ENCODE results near the gene LRRC41. TPM values are rescaled to one million over a fixed set of nuclear protein-coding genes. Genes with fewer than 3 reads are reported as not detected.

Gene LRRC41
- polyA plus RNA-seq, 1 of the 3 experiments (the other 2 are of a cell fraction), result 59.3 TPM

- POLR2A ChIA-PET, result no interaction called here
- no peaks in the 10 kb centered on the region for H3K9me3 ChIP-seq
- no peaks in the 10 kb centered on the region for H4K20me1 ChIP-seq (ENCODE audit: insufficient read depth)
- H3K9ac ChIP-seq, result no peak overlapping the region
- peaks cover 20 to 33% of the 10 kb centered on the region in 2 experiments for H3K36me3 ChIP-seq (replicated peaks in 1 of 2; ENCODE audit: control insufficient read depth in 1 of 2, insufficient read depth in 2 of 2, low read length in 1 of 2)
- no peak for DNase-seq
- no peak overlapping the region for H3K27ac ChIP-seq (ENCODE audit: low read depth in 2 of 2, low read length in 1 of 2)
- H3K4me1 ChIP-seq (ENCODE audit: control insufficient read depth in 1 of 2, insufficient read depth in 2 of 2, low read depth in 1 of 2, low read length in 1 of 2), result peaks cover 0 to 12% of the 10 kb centered on the region in 2 experiments; a peak in 1 of 4 replicates
- TF ChIP-seq EZH2phosphoT487 (IDR thresholded peaks at IDR 0.05; ENCODE audit: borderline replicate concordance, low read depth), result no peak
- no peak for TF ChIP-seq GABPA (IDR thresholded peaks at IDR 0.05; ENCODE audit: low read depth)
- TF ChIP-seq TCF12 (IDR thresholded peaks at IDR 0.05), result no peak
- no peak for TF ChIP-seq MEF2A (IDR thresholded peaks at IDR 0.05; ENCODE audit: borderline replicate concordance, low read depth)
- TF ChIP-seq TEAD4 (IDR thresholded peaks at IDR 0.05; ENCODE audit: borderline replicate concordance, insufficient read depth), result no peak
- no peak for TF ChIP-seq USF2 (IDR thresholded peaks at IDR 0.05; ENCODE audit: borderline replicate concordance, low read depth, low read length)
- no peak for TF ChIP-seq RXRA (IDR thresholded peaks at IDR 0.05; ENCODE audit: borderline replicate concordance, low read depth)
- no peak for TF ChIP-seq JUND (IDR thresholded peaks at IDR 0.05)
- no peak for TF ChIP-seq IRF3 (IDR thresholded peaks at IDR 0.05; ENCODE audit: low read depth, low read length)
- H3K79me2 ChIP-seq (ENCODE audit: insufficient read depth), result peaks cover 39% of the 10 kb centered on the region
- no peaks in the 10 kb centered on the region for H3K9me2 ChIP-seq
- H3K27me3 ChIP-seq (ENCODE audit: insufficient read depth), result no peaks in the 10 kb centered on the region
- CTCF ChIA-PET, result no interaction called here
- H3K4me3 ChIP-seq (ENCODE audit: low read depth in 2 of 2, low read length in 1 of 2), result no peak overlapping the region
- no peak overlapping the region for H3K4me2 ChIP-seq
- H2AFZ ChIP-seq (ENCODE audit: low read depth), result no peak overlapping the region
- H3F3A ChIP-seq (replicated peaks; ENCODE audit: insufficient read depth), result peaks cover 9% of the 10 kb centered on the region
Observed at GRCh38 chr1:46345281-46345680, 41.9 kb upstream of the LRRC41 start.

GRCh38 chr1:46344481-46344880 lies 41.1 kb upstream of the LRRC41 start:
- H3K27ac ChIP-seq (ENCODE audit: low read depth in 2 of 2, low read length in 1 of 2), result no peak overlapping the region
- H3K9me2 ChIP-seq, result no peaks in the 10 kb centered on the region
- no peak overlapping the region for H3K4me2 ChIP-seq
- peaks cover 3 to 14% of the 10 kb centered on the region in 2 experiments; a peak in 1 of 4 replicates for H3K4me1 ChIP-seq (ENCODE audit: control insufficient read depth in 1 of 2, insufficient read depth in 2 of 2, low read depth in 1 of 2, low read length in 1 of 2)
- H3K4me3 ChIP-seq (ENCODE audit: low read depth in 2 of 2, low read length in 1 of 2), result no peak overlapping the region
- peaks cover 38% of the 10 kb centered on the region for H3K79me2 ChIP-seq (ENCODE audit: insufficient read depth)
- H4K20me1 ChIP-seq (ENCODE audit: insufficient read depth), result no peaks in the 10 kb centered on the region
- H2AFZ ChIP-seq (ENCODE audit: low read depth), result no peak overlapping the region
- no peaks in the 10 kb centered on the region for H3K27me3 ChIP-seq (ENCODE audit: insufficient read depth)
- ChIA-PET POLR2A (no interaction called here), CTCF (no interaction called here)
- H3K36me3 ChIP-seq (replicated peaks in 1 of 2; ENCODE audit: control insufficient read depth in 1 of 2, insufficient read depth in 2 of 2, low read length in 1 of 2), result peaks cover 12 to 25% of the 10 kb centered on the region in 2 experiments
- 93% methylated on average over 3 of the region's 3 CpGs for WGBS (ENCODE audit: low lambda C conversion rate)
- H3K9me3 ChIP-seq, result no peaks in the 10 kb centered on the region
- peaks cover 15% of the 10 kb centered on the region for H3F3A ChIP-seq (replicated peaks; ENCODE audit: insufficient read depth)
- DNase-seq, result no peak
- TF ChIP-seq TAF1 (IDR thresholded peaks at IDR 0.05; ENCODE audit: borderline replicate concordance, low read depth, low read length) (no peak), EZH2phosphoT487 (IDR thresholded peaks at IDR 0.05; ENCODE audit: borderline replicate concordance, low read depth) (no peak), POLR2AphosphoS5 (IDR thresholded peaks at IDR 0.05; ENCODE audit: low read depth, low read length) (no peak), MEF2A (IDR thresholded peaks at IDR 0.05; ENCODE audit: borderline replicate concordance, low read depth) (no peak), EP300 (IDR thresholded peaks at IDR 0.05; ENCODE audit: borderline replicate concordance in 1 of 2, low read depth in 1 of 2, low read length in 1 of 2) (no peak), MXI1 (IDR thresholded peaks at IDR 0.05; ENCODE audit: low read depth, low read length) (no peak), ZBTB33 (IDR thresholded peaks at IDR 0.05; ENCODE audit: borderline replicate concordance, low read depth) (no peak), FOSL2 (IDR thresholded peaks at IDR 0.05; ENCODE audit: borderline replicate concordance, low read depth) (no peak), USF1 (IDR thresholded peaks at IDR 0.05; ENCODE audit: borderline replicate concordance, low read depth) (no peak), FOXJ3 (CRISPR knock-in tag; IDR thresholded peaks at IDR 0.05) (no peak), SMC3 (IDR thresholded peaks at IDR 0.05; ENCODE audit: low read depth, low read length) (no peak), PBX3 (IDR thresholded peaks at IDR 0.05) (no peak), USF2 (IDR thresholded peaks at IDR 0.05; ENCODE audit: borderline replicate concordance, low read depth, low read length) (no peak), JUND (IDR thresholded peaks at IDR 0.05) (no peak), GATA2 (CRISPR knock-in tag; IDR thresholded peaks at IDR 0.05) (no peak)
- H3K9ac ChIP-seq, result no peak overlapping the region

Measured in SK-N-SH (cell line).